Measurements from ENCODE around the gene LRWD1. TPM values are rescaled to one million over a fixed set of nuclear protein-coding genes. Genes with fewer than 3 reads are reported as not detected.
"Not testable (repeated sequence)": the region's sequence is repeated elsewhere in the genome, so short reads cannot be mapped to it uniquely, and the experiment has no call there.

The LRWD1 gene
- total RNA-seq, 4 donors from 2014 or later, result 9.8 to 19.2 (median 16.4) TPM

GRCh38 chr7:102469972-102470825 is 5.4 kb downstream of the LRWD1 start:
- Histone ChIP-seq H3K27me3 (no peaks in the 10 kb centered on the region), H3K27ac (no peak overlapping the region), H3K9me3 (no peaks in the 10 kb centered on the region), H3K4me3 (no peak overlapping the region), H3K36me3 (peaks cover 58% of the 10 kb centered on the region), H3K4me1 (peaks cover 21% of the 10 kb centered on the region)
- TF ChIP-seq POLR2A (IDR thresholded peaks at IDR 0.05) (no peak), EP300 (IDR thresholded peaks at IDR 0.05) (no peak), POLR2AphosphoS5 (IDR thresholded peaks at IDR 0.05) (no peak)
- TF ChIP-seq, protein P1, sequence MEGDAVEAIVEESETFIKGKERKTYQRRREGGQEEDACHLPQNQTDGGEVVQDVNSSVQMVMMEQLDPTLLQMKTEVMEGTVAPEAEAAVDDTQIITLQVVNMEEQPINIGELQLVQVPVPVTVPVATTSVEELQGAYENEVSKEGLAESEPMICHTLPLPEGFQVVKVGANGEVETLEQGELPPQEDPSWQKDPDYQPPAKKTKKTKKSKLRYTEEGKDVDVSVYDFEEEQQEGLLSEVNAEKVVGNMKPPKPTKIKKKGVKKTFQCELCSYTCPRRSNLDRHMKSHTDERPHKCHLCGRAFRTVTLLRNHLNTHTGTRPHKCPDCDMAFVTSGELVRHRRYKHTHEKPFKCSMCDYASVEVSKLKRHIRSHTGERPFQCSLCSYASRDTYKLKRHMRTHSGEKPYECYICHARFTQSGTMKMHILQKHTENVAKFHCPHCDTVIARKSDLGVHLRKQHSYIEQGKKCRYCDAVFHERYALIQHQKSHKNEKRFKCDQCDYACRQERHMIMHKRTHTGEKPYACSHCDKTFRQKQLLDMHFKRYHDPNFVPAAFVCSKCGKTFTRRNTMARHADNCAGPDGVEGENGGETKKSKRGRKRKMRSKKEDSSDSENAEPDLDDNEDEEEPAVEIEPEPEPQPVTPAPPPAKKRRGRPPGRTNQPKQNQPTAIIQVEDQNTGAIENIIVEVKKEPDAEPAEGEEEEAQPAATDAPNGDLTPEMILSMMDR (IDR thresholded peaks at IDR 0.05), result no peak
- 78% methylated on average over 16 of the region's 20 CpGs for WGBS
- peak in 1 of 2 donors; percentile 76 for DNase-seq (ENCODE audit: low spot score in 2 of 2)

GRCh38 chr7:102471791-102472125 is 7.0 kb downstream of the LRWD1 start:
- 86% methylated on average over 5 of the region's 6 CpGs for WGBS
- H3K27me3 ChIP-seq, result no peaks in the 10 kb centered on the region
- H3K4me1 ChIP-seq, result peaks cover 5% of the 10 kb centered on the region
- DNase-seq (ENCODE audit: low spot score in 2 of 2), result peak in 1 of 2 donors; percentile 68
- H3K4me3 ChIP-seq, result no peak overlapping the region
- TF ChIP-seq, protein P1 (IDR thresholded peaks at IDR 0.05), result no peak
- TF ChIP-seq POLR2A (IDR thresholded peaks at IDR 0.05), result no peak
- no peak for TF ChIP-seq EP300 (IDR thresholded peaks at IDR 0.05)
- TF ChIP-seq POLR2AphosphoS5 (IDR thresholded peaks at IDR 0.05), result no peak
- H3K27ac ChIP-seq, result no peak overlapping the region
- no peaks in the 10 kb centered on the region for H3K9me3 ChIP-seq
- H3K36me3 ChIP-seq, result peaks cover 62% of the 10 kb centered on the region

GRCh38 chr7:102472126-102473041 is 7.6 kb downstream of the LRWD1 start:
- no peaks in the 10 kb centered on the region for H3K27me3 ChIP-seq
- H3K27ac ChIP-seq, result no peak overlapping the region
- H3K4me1 ChIP-seq, result no peaks in the 10 kb centered on the region
- H3K36me3 ChIP-seq, result peaks cover 62% of the 10 kb centered on the region
- H3K4me3 ChIP-seq, result no peak overlapping the region
- TF ChIP-seq, protein P1 (IDR thresholded peaks at IDR 0.05), result no peak
- no peak for TF ChIP-seq POLR2AphosphoS5 (IDR thresholded peaks at IDR 0.05)
- no peak for TF ChIP-seq EP300 (IDR thresholded peaks at IDR 0.05)
- no peak for TF ChIP-seq POLR2A (IDR thresholded peaks at IDR 0.05)
- WGBS, result 75% methylated on average over 15 of the region's 31 CpGs
- no peaks in the 10 kb centered on the region for H3K9me3 ChIP-seq
- peak in 1 of 2 donors; percentile 64 for DNase-seq (ENCODE audit: low spot score in 2 of 2)

GRCh38 chr7:102473271-102473991 is 8.6 kb downstream of the LRWD1 start:
- Histone ChIP-seq H3K27ac (no peak overlapping the region), H3K4me1 (no peaks in the 10 kb centered on the region), H3K36me3 (peaks cover 60% of the 10 kb centered on the region), H3K9me3 (no peaks in the 10 kb centered on the region), H3K4me3 (no peak overlapping the region), H3K27me3 (no peaks in the 10 kb centered on the region)
- TF ChIP-seq POLR2AphosphoS5 (IDR thresholded peaks at IDR 0.05) (no peak), EP300 (IDR thresholded peaks at IDR 0.05) (no peak), POLR2A (IDR thresholded peaks at IDR 0.05) (no peak)
- TF ChIP-seq, protein P1 (IDR thresholded peaks at IDR 0.05), result no peak
- peak; percentile 55 to 56 for DNase-seq (ENCODE audit: low spot score in 2 of 2)
- WGBS, result 86% methylated on average over 21 of the region's 23 CpGs

- H3K27me3 ChIP-seq, H3K4me3 ChIP-seq, H3K9me3 ChIP-seq, H3K27ac ChIP-seq, H3K4me1 ChIP-seq: not testable (repeated sequence)
- peak; percentile 33 to 50 for DNase-seq (ENCODE audit: low spot score in 2 of 2)
- peaks cover 54% of the 10 kb centered on the region for H3K36me3 ChIP-seq
- no CpG with 5 or more reads among the region's 14 CpGs for WGBS
Observed at GRCh38 chr7:102474116-102474515, 9.3 kb downstream of the LRWD1 start.

DNA sequence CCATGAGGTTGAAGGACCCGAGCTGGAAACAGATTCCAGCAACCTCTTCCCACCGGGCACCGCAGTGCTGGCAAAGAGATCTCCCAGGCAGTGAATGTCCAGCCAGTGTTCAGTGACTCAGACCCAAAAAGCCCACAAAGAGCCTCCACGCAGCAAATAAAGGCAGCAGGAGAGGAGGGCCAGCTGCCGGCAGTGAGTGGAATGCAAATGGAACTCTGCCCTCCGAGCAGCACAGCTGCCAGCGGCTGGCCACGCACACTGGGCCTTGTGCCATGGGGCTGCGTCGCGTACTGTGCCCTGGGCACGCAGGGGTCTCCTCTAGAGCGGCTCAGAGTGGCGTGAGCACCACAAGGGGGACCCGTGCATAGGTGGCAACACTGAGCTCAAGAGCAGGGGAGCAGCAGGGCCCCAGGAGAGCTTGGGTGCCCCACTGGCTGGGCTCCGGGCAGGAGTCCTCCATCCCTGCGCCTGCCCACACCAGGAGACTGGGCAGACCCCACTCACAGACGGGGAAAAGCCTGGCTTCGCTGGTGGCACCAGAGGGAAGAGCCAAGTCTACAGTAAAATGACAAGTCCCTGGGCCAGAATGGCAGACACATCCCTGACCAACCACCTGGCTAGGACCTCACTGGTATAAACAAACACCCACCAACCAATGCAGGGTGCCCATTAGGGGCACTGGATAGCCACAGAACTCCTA is 10.1 kb downstream of the LRWD1 start:
- not testable (repeated sequence) for H3K4me3 ChIP-seq, H3K9me3 ChIP-seq, H3K27me3 ChIP-seq, H3K27ac ChIP-seq, H3K4me1 ChIP-seq
- peaks cover 46% of the 10 kb centered on the region for H3K36me3 ChIP-seq
- peak; percentile 17 to 24 for DNase-seq (ENCODE audit: low spot score in 2 of 2)
- no CpG with 5 or more reads among the region's 19 CpGs for WGBS
